Lung (tissue), 12 donors: ENCODE results near the gene KLHL9. TPM values are rescaled to one million over a fixed set of nuclear protein-coding genes. Genes with fewer than 3 reads are reported as not detected.

Experiments used
- ATAC-seq: fragments of 200-7000 bp; cut with Tn5 transposase; one replicate; pipeline ENCODE4 v1.9.1; 2020; ENCODE audit warnings: moderate number of reproducible peaks; ENCODE audit not compliant: insufficient read depth, low FRiP score
- DNase-seq, 3 donors: peaks; one replicate each; pipeline ENCODE4 v3.0.0-alpha.2; 2013 to 2017
- H3K27ac ChIP-seq, 2 donors: one replicate each; pipeline ENCODE4 v1.5.1; 2013; ENCODE audit warnings: mild to moderate bottlenecking in 2 of 2, moderate library complexity in 2 of 2, control low read depth in 1 of 2, inconsistent platforms in 1 of 2, low read depth in 1 of 2, low read length in 1 of 2
- H3K27me3 ChIP-seq, 3 donors: one replicate each; pipeline ENCODE4 v1.5.1; 2013; ENCODE audit warnings: low read length in 2 of 3; ENCODE audit not compliant: control insufficient read depth in 3 of 3, insufficient read depth in 3 of 3
- H3K36me3 ChIP-seq, 4 donors: one replicate each; pipeline ENCODE4 v1.5.1; 2013; ENCODE audit warnings: low read length in 4 of 4, mild to moderate bottlenecking in 1 of 4, moderate library complexity in 1 of 4; ENCODE audit not compliant: control insufficient read depth in 4 of 4, insufficient read depth in 4 of 4
- H3K4me1 ChIP-seq, 5 donors: one replicate each; pipeline ENCODE4 v1.5.1; 2013; ENCODE audit warnings: low read length in 5 of 5, mild to moderate bottlenecking in 2 of 5, moderate library complexity in 1 of 5; ENCODE audit not compliant: control insufficient read depth in 5 of 5, insufficient read depth in 5 of 5
- H3K4me3 ChIP-seq: one replicate; pipeline ENCODE4 v1.5.1; 2013; ENCODE audit warnings: mild to moderate bottlenecking, control low read depth, moderate library complexity
- H3K9ac ChIP-seq, 2 donors: one replicate each; pipeline ENCODE4 v1.5.1; 2013; ENCODE audit warnings: low read length in 2 of 2, control low read depth in 1 of 2; ENCODE audit not compliant: insufficient read depth in 1 of 2
- H3K9me3 ChIP-seq, 4 donors: one replicate each; pipeline ENCODE4 v1.5.1; 2013; ENCODE audit warnings: low read length in 3 of 4, mild to moderate bottlenecking in 1 of 4, moderate library complexity in 1 of 4; ENCODE audit not compliant: control insufficient read depth in 4 of 4, insufficient read depth in 3 of 4
- CTCF ChIP-seq: IDR thresholded peaks from 2 replicates; pipeline ENCODE4 v1.5.1; 2012; ENCODE audit warnings: mild to moderate bottlenecking; ENCODE audit errors: control extremely low read depth, extremely low read depth
- WGBS, 2 donors: extraction: QIAGEN DNeasy Blood & Tissue Kit; methylation state at CpG; one replicate each; pipeline ENCODE4 v1.1.7; 2013; 5-methylcytosine and 5-hydroxymethylcytosine counted together
- polyA plus RNA-seq, 2 donors: library from polyadenylated mRNA; stranded (reverse); fragments of 200-250 nt; gene quantifications; one replicate each; pipeline ENCODE4 v1.2.1, GENCODE V29; 2013
- total RNA-seq, 2 donors: library from RNA; depleted of rRNA in 1 of 2; stranded (reverse); fragments of >200 nt in 1 of 2; gene quantifications; one replicate each; pipeline ENCODE4 v1.2.1, GENCODE V29; 2014 to 2021
- donor health status: control.
- donor health status: control.
- donor health status: Bipolar disorder and iron deficiency.
- donor health status: healthy.
- donor health status: DM: yes; HTN: yes; CAD: no.

KLHL9 gene
- total and polyA plus RNA-seq, 4 donors = 6.5 to 39.0 (median 15.7) TPM

GRCh38 chr9:21348430-21348970 is 13.3 kb upstream of the KLHL9 start:
- no peak for TF ChIP-seq CTCF
- ATAC-seq (no peak), DNase-seq (no peak)
- H3K27me3 ChIP-seq = no peaks in the 10 kb centered on the region
- H3K9me3 ChIP-seq = peaks cover 0 to 6% (median 0%) of the 10 kb centered on the region in 4 donors
- H3K27ac ChIP-seq = no peak overlapping the region
- no peak overlapping the region for H3K9ac ChIP-seq
- H3K4me1 ChIP-seq = no peaks in the 10 kb centered on the region
- H3K4me3 ChIP-seq = no peak overlapping the region
- no peaks in the 10 kb centered on the region for H3K36me3 ChIP-seq
- WGBS, 2 donors = 79 to 85% methylated on average over 3 of the region's 3 CpGs

GRCh38 chr9:21340735-21341134 is 5.5 kb upstream of the KLHL9 start:
- DNase-seq (no peak), ATAC-seq (no peak)
- Histone ChIP-seq H3K27ac (no peak overlapping the region), H3K9ac (no peak overlapping the region), H3K36me3 (no peaks in the 10 kb centered on the region), H3K9me3 (peaks cover 0 to 6% (median 0%) of the 10 kb centered on the region in 4 donors), H3K27me3 (peaks cover 0 to 4% (median 0%) of the 10 kb centered on the region in 3 donors), H3K4me1 (peaks cover 0 to 2% (median 0%) of the 10 kb centered on the region in 5 donors), H3K4me3 (no peak overlapping the region)
- 92 to 96% methylated on average over 4 of the region's 4 CpGs for WGBS, 2 donors
- no peak for TF ChIP-seq CTCF

- Histone ChIP-seq H3K4me1 (peaks cover 4 to 29% (median 17%) of the 10 kb centered on the region in 5 donors), H3K27ac (no peak overlapping the region)
- no peak for ATAC-seq
Measured at GRCh38 chr9:21336457-21336856, 1.3 kb upstream of the KLHL9 start.

More at GRCh38 chr9:21336457-21336856, 1.3 kb upstream of the KLHL9 start:
- H3K9ac ChIP-seq = no peak overlapping the region
- peaks cover 0 to 4% (median 0%) of the 10 kb centered on the region in 3 donors for H3K27me3 ChIP-seq
- no peaks in the 10 kb centered on the region for H3K9me3 ChIP-seq
- no peak for TF ChIP-seq CTCF
- H3K4me3 ChIP-seq = no peak overlapping the region
- no peak for DNase-seq
- H3K36me3 ChIP-seq = peaks cover 0 to 12% (median 4%) of the 10 kb centered on the region in 4 donors
